GM19099 (cell line): Measurements from ENCODE around the gene FTCD.

Experiments
- POLR2A ChIP-seq: IDR thresholded peaks from 3 replicates; pipeline ENCODE4 v1.6.1; 2011; ENCODE audit warnings: low read depth; ENCODE audit not compliant: insufficient read length; ENCODE audit errors: extremely low read depth

FTCD gene

GRCh38 chr21:46155514-46156377 lies at the start of gene FTCD:
Gene FTCD (minus strand): TSS chr21:46155579. CDS start chr21:46155523, 56 bp downstream.
- TF ChIP-seq POLR2A, result no peak

GRCh38 chr21:46205166-46205565 lies 49.8 kb upstream of the FTCD start:
- TF ChIP-seq POLR2A, result no peak

GRCh38 chr21:46203203-46203600 lies 47.8 kb upstream of the FTCD start:
- no peak for TF ChIP-seq POLR2A

- TF ChIP-seq POLR2A, result no peak
Observed at GRCh38 chr21:46202592-46203202, 47.3 kb upstream of the FTCD start.

GRCh38 chr21:46199436-46200373 lies 44.3 kb upstream of the FTCD start:
- TF ChIP-seq POLR2A, result no peak

- no peak for TF ChIP-seq POLR2A
Observed at GRCh38 chr21:46196733-46197132, 41.4 kb upstream of the FTCD start.

- no peak for TF ChIP-seq POLR2A
Observed at GRCh38 chr21:46195595-46196195, 40.3 kb upstream of the FTCD start.

GRCh38 chr21:46194374-46195334 lies 39.3 kb upstream of the FTCD start:
- TF ChIP-seq POLR2A, result no peak

GRCh38 chr21:46193829-46194373 lies 38.5 kb upstream of the FTCD start:
- no peak for TF ChIP-seq POLR2A

GRCh38 chr21:46191686-46192575 lies 36.6 kb upstream of the FTCD start:
- TF ChIP-seq POLR2A, result no peak

GRCh38 chr21:46191257-46191685 lies 35.9 kb upstream of the FTCD start:
- TF ChIP-seq POLR2A, result no peak

- no peak for TF ChIP-seq POLR2A
Observed at GRCh38 chr21:46190491-46191131, 35.2 kb upstream of the FTCD start.
